ENCODE data around the gene FAM227B.
"Not testable (repeated sequence)": the region's sequence is repeated elsewhere in the genome, so short reads cannot be mapped to it uniquely, and the experiment has no call there.

Gene FAM227B, protein sequence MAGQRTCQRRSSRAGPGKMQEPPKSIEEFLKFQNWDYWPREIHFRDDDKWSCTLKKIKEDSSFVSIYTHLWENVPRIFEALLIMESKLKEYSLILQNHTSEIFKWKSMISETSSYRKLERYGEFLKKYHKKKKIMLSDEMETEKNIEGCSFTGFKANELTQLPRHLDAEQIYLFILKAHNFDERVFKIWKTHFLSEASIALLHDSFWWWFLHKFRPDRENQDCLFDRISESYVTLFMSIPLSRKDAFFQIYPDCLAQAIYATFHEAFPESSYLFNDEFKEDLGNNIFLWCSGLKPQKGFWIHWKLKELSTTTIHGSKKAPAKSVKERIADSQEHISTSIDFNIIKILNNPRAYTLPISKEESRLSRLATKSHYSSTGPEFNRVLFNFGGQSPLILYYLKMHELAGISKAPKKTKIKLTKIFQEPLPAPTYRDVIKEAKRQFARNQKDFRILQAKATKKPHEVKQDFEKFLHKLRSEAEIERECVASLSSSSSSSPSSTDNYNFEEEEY

GRCh38 chr15:49620658-49621368, at the start of gene FAM227B, which contains the start of gene DTWD1:
TSS of gene FAM227B (minus strand) at chr15:49620818. CDS start at chr15:49615171, 5,647 bp downstream.
TSS of gene DTWD1 (plus strand) at chr15:49621048. CDS start at chr15:49625168, 4,120 bp downstream.
- peak; percentile 92 for DNase-seq

DNA sequence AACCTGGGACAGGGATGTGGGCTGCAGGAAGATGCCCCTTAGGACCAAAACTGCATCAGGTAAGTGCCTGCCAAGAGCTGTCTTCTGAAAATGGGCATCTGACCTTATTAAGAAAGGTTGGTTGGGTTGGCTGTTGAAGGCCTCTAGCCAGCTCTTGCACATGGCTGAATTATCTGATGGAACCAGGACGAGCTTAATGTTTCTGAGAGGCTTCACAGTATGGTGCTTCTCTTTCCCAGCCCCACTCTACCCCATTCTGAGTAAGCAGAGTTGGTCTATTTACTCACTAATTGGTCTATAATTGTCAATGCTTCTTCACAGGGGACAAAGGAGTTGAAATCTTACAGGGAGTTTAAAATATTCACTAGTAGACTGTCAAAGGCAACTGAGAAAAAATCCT, 48.7 kb upstream of the FAM227B start:
- no peak for DNase-seq

- not testable (repeated sequence) for DNase-seq
These were observed 45.9 kb upstream of the FAM227B start for GRCh38 chr15:49666486-49666885.

GRCh38 chr15:49664716-49665115, 44.1 kb upstream of the FAM227B start:
- no peak for DNase-seq

GRCh38 chr15:49656734-49657133, 36.1 kb upstream of the FAM227B start:
- DNase-seq: no peak

GRCh38 chr15:49652922-49653321, 32.3 kb upstream of the FAM227B start:
- DNase-seq: no peak

DNA sequence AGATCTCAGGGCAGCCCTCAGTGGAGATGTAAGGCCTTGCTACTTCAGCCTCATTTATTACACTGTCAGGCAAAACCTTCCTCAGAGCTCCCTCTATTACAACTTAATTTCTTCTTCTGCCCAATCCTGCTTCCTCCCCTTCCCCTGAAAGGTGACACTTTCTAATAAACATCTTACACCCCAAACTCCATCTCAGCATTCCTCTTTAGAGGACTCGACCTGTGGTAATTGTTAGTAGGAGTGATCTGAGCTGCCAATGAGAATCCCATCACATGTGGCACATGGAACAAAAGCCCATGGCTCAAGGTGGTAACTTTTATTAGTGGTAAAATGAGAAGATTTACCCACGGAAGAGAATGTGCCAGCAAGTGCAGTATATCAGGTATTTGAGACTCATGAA, 30.1 kb upstream of the FAM227B start:
- no peak for DNase-seq

DNA sequence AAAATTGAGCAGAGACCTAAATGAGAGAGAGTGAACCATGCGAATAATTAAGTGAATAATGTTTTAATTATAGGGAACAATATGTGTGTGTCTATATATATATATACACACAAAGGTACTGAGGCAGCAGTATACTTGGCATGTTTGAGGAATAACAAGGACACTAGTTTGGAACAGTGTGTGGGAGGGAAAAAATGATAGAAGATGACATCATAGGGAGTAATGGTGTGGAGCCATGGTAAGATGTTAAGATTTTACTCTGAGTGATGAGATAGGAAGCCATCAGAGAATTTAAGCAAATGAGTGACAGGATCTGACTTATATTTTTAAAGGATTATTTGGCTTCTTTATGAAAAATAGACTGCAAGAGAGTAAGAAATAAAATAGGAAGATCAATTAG, 29.4 kb upstream of the FAM227B start:
- no peak for DNase-seq

- no peak for DNase-seq
These were observed 26.3 kb upstream of the FAM227B start for GRCh38 chr15:49646891-49647290.

DNA sequence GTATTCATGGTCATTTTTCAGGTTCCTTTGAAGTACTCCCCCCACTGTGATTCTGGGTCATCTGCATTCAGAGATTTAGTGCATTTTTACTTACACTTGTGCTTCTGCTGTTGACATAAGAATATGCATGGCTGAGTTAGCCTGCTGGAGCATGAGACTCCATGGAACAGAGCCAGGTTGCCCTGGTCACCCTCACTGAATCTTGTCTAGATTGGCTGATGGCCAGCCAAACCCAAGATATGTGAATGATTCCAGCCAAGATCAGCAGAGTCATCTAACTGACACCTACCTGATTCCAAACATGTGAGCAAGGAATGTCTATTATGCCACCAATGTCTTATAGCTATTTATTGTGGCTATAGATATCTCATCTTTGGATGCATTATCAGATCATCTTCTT, 25.3 kb upstream of the FAM227B start:
- DNase-seq: peak; percentile 31

- DNase-seq: no peak
These were observed 24.7 kb upstream of the FAM227B start for GRCh38 chr15:49645277-49645676.

DNA sequence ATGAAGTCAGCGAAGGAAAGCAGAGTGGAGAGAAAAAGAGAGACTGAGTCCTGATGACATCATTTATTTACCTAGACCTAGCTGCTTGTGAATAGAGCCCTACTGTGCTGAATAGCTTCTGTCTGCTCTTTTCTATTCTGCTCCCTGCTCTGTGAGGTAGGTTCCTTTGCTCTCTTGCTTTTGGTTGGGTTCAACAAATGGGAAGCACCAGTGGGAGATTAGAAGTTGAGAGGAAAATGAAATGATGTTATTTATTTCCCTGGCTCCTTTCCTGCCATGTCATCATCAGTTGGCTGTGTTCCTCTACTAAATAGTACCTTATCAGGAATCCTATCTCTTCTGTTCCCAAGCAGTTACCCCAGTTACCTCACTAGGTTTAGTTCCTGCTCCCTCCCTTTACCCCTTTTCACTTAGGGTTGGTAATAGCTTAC, 23.8 kb upstream of the FAM227B start:
- DNase-seq: no peak

- no peak for DNase-seq
These were observed 17.2 kb upstream of the FAM227B start for GRCh38 chr15:49637857-49638256.

DNA sequence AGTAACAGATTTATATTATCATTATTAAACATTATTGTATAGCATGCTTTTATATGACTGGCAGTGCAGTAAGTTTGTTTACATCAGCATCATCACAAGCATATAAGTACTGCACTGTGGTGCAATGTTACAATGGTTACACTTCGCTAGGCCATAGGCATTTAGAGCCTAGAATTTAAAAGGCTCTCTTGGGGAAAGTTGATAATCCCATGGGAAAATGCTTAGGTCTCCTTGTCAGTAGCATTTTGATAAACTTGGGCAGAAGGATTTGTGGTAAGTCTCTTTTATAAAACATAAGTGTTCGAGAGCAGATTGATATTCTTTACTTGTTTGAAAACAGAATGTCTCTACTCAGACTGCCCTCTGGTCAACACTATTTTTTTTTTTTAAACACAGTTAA, 7.8 kb upstream of the FAM227B start:
- DNase-seq: no peak

DNA sequence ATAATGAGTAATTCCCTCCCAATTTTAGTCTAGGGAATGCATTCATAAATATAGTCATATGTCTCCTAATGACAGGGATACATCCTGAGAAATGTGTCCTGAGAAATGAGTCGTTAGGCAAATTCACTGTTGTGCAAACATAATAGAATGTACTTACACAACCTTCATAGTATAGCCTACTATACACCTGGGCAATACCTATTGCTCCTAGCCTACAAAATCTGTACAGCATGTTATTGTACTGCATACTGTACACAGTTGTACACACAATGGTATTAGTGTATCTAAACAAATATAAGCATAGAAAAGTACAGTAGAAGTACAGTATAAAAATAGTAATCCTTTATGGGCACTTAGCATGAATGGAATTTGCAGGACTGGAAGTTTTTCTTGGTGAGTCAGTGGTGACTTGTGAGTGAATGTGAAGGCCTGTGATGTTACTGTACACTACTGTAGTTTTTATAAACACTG, 6.8 kb upstream of the FAM227B start:
- DNase-seq: no peak

DNA sequence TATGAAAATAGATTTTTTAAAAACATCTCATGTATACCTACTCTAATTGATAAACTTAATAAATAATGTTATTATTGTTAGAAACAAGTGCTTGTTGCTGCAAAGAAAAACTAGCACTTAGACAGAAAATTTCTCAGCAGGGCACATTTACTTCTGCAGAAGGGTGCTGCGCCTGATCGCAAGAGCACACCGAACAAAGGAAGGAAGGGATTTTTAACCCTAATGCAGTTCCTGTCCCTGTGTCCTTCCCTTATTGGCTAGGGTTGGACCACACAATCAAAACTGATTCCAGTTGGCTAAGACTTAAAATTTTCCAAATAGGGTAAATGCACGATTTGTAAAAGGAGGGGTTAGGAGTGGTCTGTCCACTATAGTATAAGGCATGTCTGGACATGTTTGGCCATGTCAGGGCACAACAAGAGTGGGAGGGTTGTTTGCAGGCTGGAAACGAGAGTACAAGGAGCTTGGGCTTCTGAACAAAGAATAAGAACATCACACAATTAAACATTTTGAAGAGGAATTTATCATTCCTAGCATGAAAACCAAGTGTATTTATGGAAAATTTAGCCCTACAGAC, 4.9 kb upstream of the FAM227B start:
- no peak for DNase-seq

DNA sequence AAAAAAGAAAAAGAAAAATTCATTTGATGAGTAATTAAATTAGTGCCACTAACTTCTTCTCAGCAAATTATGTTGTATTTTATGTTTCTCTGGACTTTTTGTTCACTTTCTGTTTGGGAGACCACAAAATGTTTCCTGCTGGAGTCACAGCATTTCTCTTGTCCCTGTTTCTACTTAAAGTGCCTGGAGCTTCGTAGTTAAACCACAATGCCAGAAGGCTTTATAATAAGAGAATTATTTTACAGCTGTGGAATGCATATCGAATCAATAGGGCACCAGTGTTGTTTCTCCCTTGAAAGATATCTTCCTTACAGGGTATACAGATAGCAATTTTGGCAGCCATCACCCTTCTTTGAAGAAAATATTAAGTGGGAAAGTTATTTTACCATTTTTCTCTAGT, 3.4 kb upstream of the FAM227B start:
- no peak for DNase-seq

- DNase-seq: no peak
These were observed 1.9 kb upstream of the FAM227B start for GRCh38 chr15:49622561-49622960.

GRCh38 chr15:49621887-49622286, 1.3 kb upstream of the FAM227B start:
- DNase-seq: no peak

DNA sequence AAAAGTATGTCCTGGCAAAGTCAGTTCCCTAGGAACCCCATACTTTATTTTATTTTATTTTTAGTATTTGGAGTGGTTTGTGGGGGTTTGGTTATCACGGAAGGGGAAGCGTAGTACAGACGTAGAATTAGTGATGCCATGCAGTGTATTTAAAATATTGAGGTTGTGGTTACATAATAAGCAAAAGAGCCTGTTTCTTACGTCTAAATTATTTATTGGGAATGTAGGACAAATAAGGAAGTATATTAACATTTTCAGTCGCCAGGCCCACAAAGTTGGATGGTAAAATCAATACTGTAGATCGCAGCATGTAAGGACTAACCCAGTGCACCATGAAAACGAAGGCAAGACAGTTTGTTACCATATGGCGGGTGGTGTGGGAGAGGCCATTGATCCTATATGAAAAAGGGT, 788 bp upstream of the FAM227B start:
- no peak for DNase-seq

DNA sequence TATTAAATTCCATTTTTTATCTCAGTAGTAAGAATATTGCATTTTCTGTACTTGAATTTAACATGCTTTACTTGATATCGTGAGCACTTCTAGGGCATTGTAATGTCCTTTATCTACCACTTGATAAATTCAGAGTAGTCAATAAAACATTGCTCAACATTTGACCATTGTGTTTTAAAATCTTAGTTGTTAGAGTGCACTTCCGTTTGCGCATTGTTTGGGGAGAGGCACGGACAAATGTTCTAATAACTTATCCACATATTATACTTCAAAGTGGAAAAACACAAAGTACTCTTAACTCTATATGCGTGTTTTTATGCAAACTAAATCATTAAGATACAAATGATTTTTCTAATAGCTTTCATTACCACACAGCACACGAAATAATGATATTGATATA, 419 bp downstream of the FAM227B start:
- DNase-seq: no peak

DNA sequence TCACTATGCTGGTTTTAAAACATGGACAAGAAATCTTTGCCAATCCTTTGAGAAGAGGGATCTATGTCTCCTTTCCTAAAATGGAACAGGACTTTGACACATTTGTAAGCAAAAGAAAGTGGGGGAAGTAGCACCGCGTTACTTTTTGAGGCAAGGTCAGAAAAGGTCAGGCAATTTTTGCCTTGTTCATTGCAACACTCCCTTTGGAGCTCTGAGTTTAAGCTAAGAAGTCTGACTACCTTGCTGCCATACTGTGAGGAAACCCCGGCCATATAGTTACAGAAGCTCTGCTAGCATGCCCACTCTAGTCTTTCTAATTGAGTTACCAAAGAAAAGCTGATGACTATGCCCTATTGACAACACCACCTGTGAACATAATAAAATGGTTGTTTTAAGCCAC, 1.4 kb downstream of the FAM227B start:
- DNase-seq: no peak

GRCh38 chr15:49612240-49612639, 8.4 kb downstream of the FAM227B start:
- DNase-seq: not testable (repeated sequence)

Data from NCI-H510A (cell line).